HTR-8/SVneo (cell line): ENCODE results near the gene WDR19.
"Not testable (repeated sequence)": the region's sequence is repeated elsewhere in the genome, so short reads cannot be mapped to it uniquely, and the experiment has no call there.

Experiments used
- DNase-seq: peaks from one replicate; pipeline ENCODE4 v3.0.0; 2011; ENCODE audit warnings: low spot score, mixed read lengths; ENCODE audit not compliant: insufficient read length
- FAIRE-seq: peaks from 2 replicates; lab custom pipeline; 2011; peaks lifted over from hg19 to GRCh38; lab: Jason Lieb, UNC

WDR19 gene

GRCh38 chr4:39231660-39232059 is 49.3 kb downstream of the WDR19 start:
- no peak for FAIRE-seq
- no peak for DNase-seq

- DNase-seq (no peak), FAIRE-seq (no peak)
These were observed 49.8 kb downstream of the WDR19 start for GRCh38 chr4:39232100-39232499.

GRCh38 chr4:39233114-39233513 is 50.8 kb downstream of the WDR19 start:
- FAIRE-seq (no peak), DNase-seq (no peak)

- no peak for FAIRE-seq
- DNase-seq, result no peak
These were observed 51.5 kb downstream of the WDR19 start for GRCh38 chr4:39233783-39234182.

GRCh38 chr4:39235021-39235420 is 52.7 kb downstream of the WDR19 start:
- FAIRE-seq, result no peak
- DNase-seq, result no peak

- DNase-seq (no peak), FAIRE-seq (no peak)
These were observed 53.4 kb downstream of the WDR19 start for GRCh38 chr4:39235696-39236095.

- FAIRE-seq, result no peak
- DNase-seq, result no peak
These were observed 54.9 kb downstream of the WDR19 start for GRCh38 chr4:39237179-39237578.

- FAIRE-seq, result no peak
These were observed 61.1 kb downstream of the WDR19 start for GRCh38 chr4:39243462-39243861.

GRCh38 chr4:39255266-39255665 is 72.9 kb downstream of the WDR19 start:
- DNase-seq (peak; percentile 80), FAIRE-seq (peak; percentile 23)

More at GRCh38 chr4:39243462-39243861, 61.1 kb downstream of the WDR19 start:
- DNase-seq, result no peak

- DNase-seq, result no peak
These were observed 73.5 kb downstream of the WDR19 start for GRCh38 chr4:39255871-39256270.

GRCh38 chr4:39256436-39256835 is 74.1 kb downstream of the WDR19 start:
- FAIRE-seq (no peak), DNase-seq (no peak)

More at GRCh38 chr4:39255871-39256270, 73.5 kb downstream of the WDR19 start:
- FAIRE-seq, result no peak

GRCh38 chr4:39259571-39260330 is 77.4 kb downstream of the WDR19 start:
- FAIRE-seq (peak; percentile 51), DNase-seq (no peak)

- DNase-seq, result no peak
- FAIRE-seq, result no peak
These were observed 81.6 kb downstream of the WDR19 start for GRCh38 chr4:39263895-39264294.

GRCh38 chr4:39274503-39274902 is 92.2 kb downstream of the WDR19 start:
- FAIRE-seq, result no peak
- no peak for DNase-seq

GRCh38 chr4:39277661-39278060 is 95.3 kb downstream of the WDR19 start:
- FAIRE-seq, DNase-seq: not testable (repeated sequence)

- DNase-seq (no peak), FAIRE-seq (no peak)
These were observed 96.1 kb downstream of the WDR19 start for GRCh38 chr4:39278476-39278875.

GRCh38 chr4:39279416-39279815 is 97.1 kb downstream of the WDR19 start:
- DNase-seq, result no peak
- FAIRE-seq, result no peak

GRCh38 chr4:39280770-39281169 is 98.4 kb downstream of the WDR19 start:
- FAIRE-seq, result no peak
- DNase-seq, result no peak

GRCh38 chr4:39285111-39285795 is 102.9 kb downstream of the WDR19 start:
- DNase-seq, result no peak
- no peak for FAIRE-seq

- no peak for DNase-seq
- no peak for FAIRE-seq
These were observed 103.5 kb downstream of the WDR19 start for GRCh38 chr4:39285853-39286252.

- no peak for DNase-seq
- FAIRE-seq, result no peak
These were observed 103.9 kb downstream of the WDR19 start for GRCh38 chr4:39286263-39286662.

- no peak for FAIRE-seq
- DNase-seq, result no peak
These were observed 104.9 kb downstream of the WDR19 start for GRCh38 chr4:39287223-39287622.
